ENCODE measurements around the gene TRMT1.

- TF ChIP-seq, protein P1, sequence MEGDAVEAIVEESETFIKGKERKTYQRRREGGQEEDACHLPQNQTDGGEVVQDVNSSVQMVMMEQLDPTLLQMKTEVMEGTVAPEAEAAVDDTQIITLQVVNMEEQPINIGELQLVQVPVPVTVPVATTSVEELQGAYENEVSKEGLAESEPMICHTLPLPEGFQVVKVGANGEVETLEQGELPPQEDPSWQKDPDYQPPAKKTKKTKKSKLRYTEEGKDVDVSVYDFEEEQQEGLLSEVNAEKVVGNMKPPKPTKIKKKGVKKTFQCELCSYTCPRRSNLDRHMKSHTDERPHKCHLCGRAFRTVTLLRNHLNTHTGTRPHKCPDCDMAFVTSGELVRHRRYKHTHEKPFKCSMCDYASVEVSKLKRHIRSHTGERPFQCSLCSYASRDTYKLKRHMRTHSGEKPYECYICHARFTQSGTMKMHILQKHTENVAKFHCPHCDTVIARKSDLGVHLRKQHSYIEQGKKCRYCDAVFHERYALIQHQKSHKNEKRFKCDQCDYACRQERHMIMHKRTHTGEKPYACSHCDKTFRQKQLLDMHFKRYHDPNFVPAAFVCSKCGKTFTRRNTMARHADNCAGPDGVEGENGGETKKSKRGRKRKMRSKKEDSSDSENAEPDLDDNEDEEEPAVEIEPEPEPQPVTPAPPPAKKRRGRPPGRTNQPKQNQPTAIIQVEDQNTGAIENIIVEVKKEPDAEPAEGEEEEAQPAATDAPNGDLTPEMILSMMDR (conservative IDR thresholded peaks at IDR 0.05 in 1 of 2, IDR thresholded peaks at IDR 0.05 in 1 of 2; ENCODE audit: low read depth in 1 of 2, low read length in 2 of 2): no peak
- no peak for TF ChIP-seq EZH2 (IDR thresholded peaks at IDR 0.05; ENCODE audit: low read length, missing control alignments)
Measured at GRCh38 chr19:13149628-13150186, 33.2 kb upstream of the TRMT1 start.

Measured in fibroblast of lung (primary cell).